K562 (cell line): ENCODE measurements around the gene PUM1.

Experiments used
- ATF1 ChIP-seq, 2 experiments: fragments of 450-650 bp in 1 of 2; IDR thresholded peaks; 2 replicates each; pipeline ENCODE4 v1.6.1; 2016; ENCODE audit warnings: missing compliant biosample characterization in 1 of 2, missing genetic modification characterization in 1 of 2
- ATF2 ChIP-seq: sonication (generic); formaldehyde crosslinking; IDR thresholded peaks from 2 replicates; pipeline ENCODE4 v1.8.1; 2022; ENCODE audit warnings: missing genetic modification reagents
- BCL6 ChIP-seq: fragments of 250-450 bp; sonication (Bioruptor Pico); IDR thresholded peaks from 2 replicates; pipeline ENCODE4 v1.4.0; 2020
- FOXA3 ChIP-seq, 2 experiments: fragments of 450-650 bp in 1 of 2; sonication (generic) in 1 of 2; formaldehyde crosslinking; IDR thresholded peaks in 1 of 2; conservative IDR thresholded peaks in 1 of 2; 2 replicates each; pipeline versions ENCODE4 v1.4.0 to v1.8.0; 2020 to 2022; ENCODE audit warnings: mild to moderate bottlenecking in 2 of 2, missing genetic modification reagents in 1 of 2
- KAT2B ChIP-seq: IDR thresholded peaks from one replicate; pipeline ENCODE4 v1.6.1; 2012; ENCODE audit warnings: low read depth, mild to moderate bottlenecking, control low read depth, inconsistent platforms, low read length, moderate library complexity
- MTA2 ChIP-seq: fragments of 450-650 bp; IDR thresholded peaks from 2 replicates; pipeline ENCODE4 v1.6.1; 2016; ENCODE audit warnings: low read depth
- SAP30 ChIP-seq: fragments of 200-600 bp; sonication (generic); IDR thresholded peaks from 2 replicates; pipeline ENCODE4 v1.6.1; 2012; ENCODE audit warnings: borderline replicate concordance, low read depth, mild to moderate bottlenecking, moderate library complexity, low read length, control low read depth, inconsistent platforms; ENCODE audit not compliant: insufficient read depth, poor library complexity, severe bottlenecking
- SMARCC2 ChIP-seq: fragments of 450-650 bp; IDR thresholded peaks from 2 replicates; pipeline ENCODE4 v1.6.1; 2017; ENCODE audit warnings: antibody characterized with exemption, moderate library complexity, mild to moderate bottlenecking, low read depth
- ZBTB7A ChIP-seq: IDR thresholded peaks from 2 replicates; pipeline ENCODE4 v1.6.1; 2011; ENCODE audit warnings: low read depth, mild to moderate bottlenecking, low read length, moderate library complexity, borderline replicate concordance; ENCODE audit not compliant: control insufficient read depth
- ZNF707 ChIP-seq: fragments of 250-450 bp; sonication (Bioruptor Pico); conservative IDR thresholded peaks from 2 replicates; pipeline ENCODE4 v1.8.0; 2022; ENCODE audit warnings: inconsistent platforms, mild to moderate bottlenecking, moderate library complexity
- TF ChIP-seq, protein P1 (sequence below), 3 experiments: IDR thresholded peaks in 2 of 3; conservative IDR thresholded peaks in 1 of 3; 2 replicates each; pipeline ENCODE4 v1.5.1; 2011 to 2012; ENCODE audit warnings: low read length in 3 of 3, mild to moderate bottlenecking in 3 of 3, control low read depth in 2 of 3, improper control_type of control experiment in 1 of 3, inconsistent platforms in 1 of 3, low read depth in 1 of 3, mixed read lengths in 1 of 3, moderate library complexity in 1 of 3; ENCODE audit not compliant: insufficient read depth in 2 of 3
- TF ChIP-seq, protein P2 (sequence below): fragments of 450-650 bp; IDR thresholded peaks from 2 replicates; pipeline ENCODE4 v1.6.1; 2018; ENCODE audit not compliant: partially characterized antibody

- TF ChIP-seq KAT2B: no peak
- TF ChIP-seq, protein P1, sequence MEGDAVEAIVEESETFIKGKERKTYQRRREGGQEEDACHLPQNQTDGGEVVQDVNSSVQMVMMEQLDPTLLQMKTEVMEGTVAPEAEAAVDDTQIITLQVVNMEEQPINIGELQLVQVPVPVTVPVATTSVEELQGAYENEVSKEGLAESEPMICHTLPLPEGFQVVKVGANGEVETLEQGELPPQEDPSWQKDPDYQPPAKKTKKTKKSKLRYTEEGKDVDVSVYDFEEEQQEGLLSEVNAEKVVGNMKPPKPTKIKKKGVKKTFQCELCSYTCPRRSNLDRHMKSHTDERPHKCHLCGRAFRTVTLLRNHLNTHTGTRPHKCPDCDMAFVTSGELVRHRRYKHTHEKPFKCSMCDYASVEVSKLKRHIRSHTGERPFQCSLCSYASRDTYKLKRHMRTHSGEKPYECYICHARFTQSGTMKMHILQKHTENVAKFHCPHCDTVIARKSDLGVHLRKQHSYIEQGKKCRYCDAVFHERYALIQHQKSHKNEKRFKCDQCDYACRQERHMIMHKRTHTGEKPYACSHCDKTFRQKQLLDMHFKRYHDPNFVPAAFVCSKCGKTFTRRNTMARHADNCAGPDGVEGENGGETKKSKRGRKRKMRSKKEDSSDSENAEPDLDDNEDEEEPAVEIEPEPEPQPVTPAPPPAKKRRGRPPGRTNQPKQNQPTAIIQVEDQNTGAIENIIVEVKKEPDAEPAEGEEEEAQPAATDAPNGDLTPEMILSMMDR (IDR thresholded peaks at IDR 0.05 in 2 of 3, conservative IDR thresholded peaks at IDR 0.05 in 1 of 3; ENCODE audit: insufficient read depth in 2 of 3, low read depth in 1 of 3, low read length in 3 of 3): no peak
- TF ChIP-seq ZNF707 (CRISPR knock-in tag): no peak
- no peak for TF ChIP-seq ATF1 (CRISPR knock-in tag; IDR thresholded peaks at IDR 0.05)
- TF ChIP-seq ATF1 (tag; IDR thresholded peaks at IDR 0.05): no peak
- 0 out of 4 replicates have a peak, but pooled peaks of 1 of the 2 experiments have one; percentile 15 for TF ChIP-seq FOXA3 (CRISPR knock-in tag; conservative IDR thresholded peaks at IDR 0.05 in 1 of 2, IDR thresholded peaks at IDR 0.05 in 1 of 2)
- TF ChIP-seq, protein P2, sequence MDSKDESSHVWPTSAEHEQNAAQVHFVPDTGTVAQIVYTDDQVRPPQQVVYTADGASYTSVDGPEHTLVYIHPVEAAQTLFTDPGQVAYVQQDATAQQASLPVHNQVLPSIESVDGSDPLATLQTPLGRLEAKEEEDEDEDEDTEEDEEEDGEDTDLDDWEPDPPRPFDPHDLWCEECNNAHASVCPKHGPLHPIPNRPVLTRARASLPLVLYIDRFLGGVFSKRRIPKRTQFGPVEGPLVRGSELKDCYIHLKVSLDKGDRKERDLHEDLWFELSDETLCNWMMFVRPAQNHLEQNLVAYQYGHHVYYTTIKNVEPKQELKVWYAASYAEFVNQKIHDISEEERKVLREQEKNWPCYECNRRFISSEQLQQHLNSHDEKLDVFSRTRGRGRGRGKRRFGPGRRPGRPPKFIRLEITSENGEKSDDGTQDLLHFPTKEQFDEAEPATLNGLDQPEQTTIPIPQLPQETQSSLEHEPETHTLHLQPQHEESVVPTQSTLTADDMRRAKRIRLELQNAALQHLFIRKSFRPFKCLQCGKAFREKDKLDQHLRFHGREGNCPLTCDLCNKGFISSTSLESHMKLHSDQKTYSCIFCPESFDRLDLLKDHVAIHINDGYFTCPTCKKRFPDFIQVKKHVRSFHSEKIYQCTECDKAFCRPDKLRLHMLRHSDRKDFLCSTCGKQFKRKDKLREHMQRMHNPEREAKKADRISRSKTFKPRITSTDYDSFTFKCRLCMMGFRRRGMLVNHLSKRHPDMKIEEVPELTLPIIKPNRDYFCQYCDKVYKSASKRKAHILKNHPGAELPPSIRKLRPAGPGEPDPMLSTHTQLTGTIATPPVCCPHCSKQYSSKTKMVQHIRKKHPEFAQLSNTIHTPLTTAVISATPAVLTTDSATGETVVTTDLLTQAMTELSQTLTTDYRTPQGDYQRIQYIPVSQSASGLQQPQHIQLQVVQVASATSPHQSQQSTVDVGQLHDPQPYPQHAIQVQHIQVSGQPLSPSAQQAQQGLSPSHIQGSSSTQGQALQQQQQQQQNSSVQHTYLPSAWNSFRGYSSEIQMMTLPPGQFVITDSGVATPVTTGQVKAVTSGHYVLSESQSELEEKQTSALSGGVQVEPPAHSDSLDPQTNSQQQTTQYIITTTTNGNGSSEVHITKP: no peak
- TF ChIP-seq ZBTB7A: no peak
- no peak for TF ChIP-seq SAP30
- no peak for TF ChIP-seq BCL6 (CRISPR knock-in tag)
- no peak for TF ChIP-seq SMARCC2
- TF ChIP-seq ATF2: no peak
- no peak for TF ChIP-seq MTA2
These were observed 171.0 kb downstream of the PUM1 start for GRCh38 chr1:30894508-30894973.
